HCT116 (cell line): ENCODE data around the gene ANKRD60. TPM values are rescaled to one million over a fixed set of nuclear protein-coding genes. Genes with fewer than 3 reads are reported as not detected.

Experiments used
- ATAC-seq: fragments of 200-7000 bp; cut with Tn5 transposase; 2 replicates; pipeline ENCODE4 v1.9.1; 2020; ENCODE audit warnings: mild to moderate bottlenecking, moderate library complexity
- BruUV-seq: library from RNA; stranded (reverse); fragments of 400-500 nt; replicated peaks from 2 replicates; lab custom pipeline; 2021; lab: Mats Ljungman, UMichigan
- CTCF ChIA-PET: fragments of 300-600 bp; sonication (Branson Sonifier 250); formaldehyde crosslinking; loops from one replicate; lab custom pipeline; 2021; ENCODE audit warnings: antibody characterized with exemption; lab: Charles Lee
- POLR2A ChIA-PET: fragments of 300-600, 350-600 bp; sonication (Branson Sonifier 250); formaldehyde crosslinking; loops from one replicate; lab custom pipeline; 2021; ENCODE audit warnings: antibody characterized with exemption; lab: Charles Lee
- RAD21 ChIA-PET, 2 experiments: fragments of 300-600 bp; sonication (Branson Sonifier 250); formaldehyde crosslinking; loops; one replicate each; lab custom pipeline; 2023; ENCODE audit warnings: low total read pairs in 2 of 2; ENCODE audit not compliant: uncharacterized antibody in 2 of 2, unreplicated experiment in 2 of 2, low non-redundant PET in 1 of 2; lab: Charles Lee
- DNase-seq: peaks from one replicate; pipeline ENCODE4 v3.0.0-alpha.2; 2010; ENCODE audit warnings: low read depth, low spot score
- H2AFZ ChIP-seq: fragments of 200-600 bp; shearing (Covaris generic), sonication (generic); 2 replicates; pipeline ENCODE4 v1.6.1; 2017; ENCODE audit warnings: low read depth, mixed run types, mixed read lengths, antibody characterized with exemption, low read length; ENCODE audit not compliant: poor library complexity, severe bottlenecking
- H3K27ac ChIP-seq: 2 replicates; pipeline ENCODE4 v1.5.1; 2012; ENCODE audit warnings: low read depth, low read length
- H3K27me3 ChIP-seq: fragments of 200-600 bp; sonication (generic); 2 replicates; pipeline ENCODE4 v1.6.1; 2016; ENCODE audit warnings: mixed run types, low read length, mixed read lengths; ENCODE audit not compliant: insufficient read depth
- H3K36me3 ChIP-seq, 2 experiments: fragments of 200-500 bp in 1 of 2; fragments of 200-600 bp in 1 of 2; sonication (Bioruptor generic) in 1 of 2; sonication (generic) in 1 of 2; 2 replicates each; pipeline versions ENCODE4 v1.5.1 to v1.6.1; 2014 to 2016; ENCODE audit warnings: low read length in 2 of 2, inconsistent platforms in 1 of 2, mixed read lengths in 1 of 2, mixed run types in 1 of 2; ENCODE audit not compliant: insufficient read depth in 2 of 2, control insufficient read depth in 1 of 2
- H3K4me1 ChIP-seq, 2 experiments: fragments of 200-600 bp in 1 of 2; sonication (generic) in 1 of 2; 2 replicates each; pipeline versions ENCODE4 v1.5.1 to v1.6.1; 2012 to 2017; ENCODE audit warnings: low read length in 2 of 2, inconsistent platforms in 1 of 2, mild to moderate bottlenecking in 1 of 2, mixed read lengths in 1 of 2, mixed run types in 1 of 2, moderate library complexity in 1 of 2; ENCODE audit not compliant: insufficient read depth in 2 of 2, control insufficient read depth in 1 of 2
- H3K4me2 ChIP-seq: fragments of 200-600 bp; sonication (generic); 2 replicates; pipeline ENCODE4 v1.6.1; 2017; ENCODE audit warnings: mixed run types, low read length, mixed read lengths
- H3K4me3 ChIP-seq, 2 experiments: fragments of 200-600 bp in 1 of 2; sonication (generic) in 1 of 2; replicated peaks in 1 of 2; 2 replicates each; pipeline ENCODE4 v1.5.1; 2011 to 2016; ENCODE audit warnings: low read length in 2 of 2, control low read depth in 1 of 2, low read depth in 1 of 2, mild to moderate bottlenecking in 1 of 2, mixed read lengths in 1 of 2, mixed run types in 1 of 2
- H3K79me2 ChIP-seq: fragments of 200-600 bp; sonication (generic); 2 replicates; pipeline ENCODE4 v1.6.1; 2017; ENCODE audit warnings: mild to moderate bottlenecking, mixed run types, low read length, moderate library complexity, mixed read lengths; ENCODE audit not compliant: insufficient read depth
- H3K9ac ChIP-seq: fragments of 200-600 bp; sonication (generic); 2 replicates; pipeline ENCODE4 v1.6.1; 2016; ENCODE audit warnings: low read length, mixed read lengths
- H3K9me2 ChIP-seq: fragments of 200-600 bp; sonication (generic), shearing (Covaris generic); 2 replicates; pipeline ENCODE4 v1.6.1; 2017; ENCODE audit warnings: mixed run types, mild to moderate bottlenecking, moderate library complexity; ENCODE audit not compliant: insufficient read depth
- H3K9me3 ChIP-seq, 2 experiments: fragments of 200-500 bp in 1 of 2; fragments of 200-600 bp in 1 of 2; sonication (Bioruptor generic) in 1 of 2; sonication (generic) in 1 of 2; 2 replicates each; pipeline ENCODE4 v1.6.1; 2014 to 2017; ENCODE audit warnings: low read length in 2 of 2, mixed read lengths in 2 of 2, inconsistent platforms in 1 of 2, low read depth in 1 of 2, mild to moderate bottlenecking in 1 of 2, mixed run types in 1 of 2, moderate library complexity in 1 of 2; ENCODE audit not compliant: control insufficient read depth in 1 of 2, insufficient read depth in 1 of 2
- H4K20me1 ChIP-seq: fragments of 200-600 bp; sonication (generic), shearing (Covaris generic); 2 replicates; pipeline ENCODE4 v1.6.1; 2017; ENCODE audit warnings: mixed run types, mild to moderate bottlenecking, moderate library complexity; ENCODE audit not compliant: insufficient read depth
- ATF3 ChIP-seq: IDR thresholded peaks from 2 replicates; pipeline ENCODE4 v1.6.1; 2012
- CBX3 ChIP-seq: IDR thresholded peaks from 2 replicates; pipeline ENCODE4 v1.6.1; 2012; ENCODE audit warnings: low read depth
- CEBPB ChIP-seq: IDR thresholded peaks from 2 replicates; pipeline ENCODE4 v1.6.1; 2012; ENCODE audit warnings: low read depth
- ELF1 ChIP-seq: IDR thresholded peaks from 2 replicates; pipeline ENCODE4 v1.6.1; 2012; ENCODE audit warnings: low read depth, borderline replicate concordance
- EZH2 ChIP-seq: fragments of 200-600 bp; sonication (generic); IDR thresholded peaks from 2 replicates; pipeline ENCODE4 v1.6.1; 2017; ENCODE audit warnings: antibody characterized with exemption, mixed run types
- FOSL1 ChIP-seq: IDR thresholded peaks from 2 replicates; pipeline ENCODE4 v1.6.1; 2012; ENCODE audit warnings: low read depth
- JUND ChIP-seq: IDR thresholded peaks from 2 replicates; pipeline ENCODE4 v1.6.1; 2012
- MAX ChIP-seq: IDR thresholded peaks from 2 replicates; pipeline ENCODE4 v1.6.1; 2012
- REST ChIP-seq: IDR thresholded peaks from 2 replicates; pipeline ENCODE4 v1.6.1; 2012; ENCODE audit warnings: low read depth
- SIN3A ChIP-seq: IDR thresholded peaks from 2 replicates; pipeline ENCODE4 v1.6.1; 2012; ENCODE audit warnings: low read depth
- SP1 ChIP-seq: IDR thresholded peaks from 2 replicates; pipeline ENCODE4 v1.6.1; 2012; ENCODE audit warnings: low read depth
- TCF7L2 ChIP-seq: IDR thresholded peaks from 2 replicates; pipeline ENCODE4 v1.7.0; 2011; ENCODE audit warnings: borderline replicate concordance, inconsistent platforms; ENCODE audit not compliant: insufficient read depth, insufficient read length; ENCODE audit errors: extremely low read depth
- ZFX ChIP-seq: fragments of 450-650 bp; IDR thresholded peaks from 2 replicates; pipeline ENCODE4 v1.6.1; 2017
- ZNF274 ChIP-seq: fragments of 200-500 bp; sonication (Bioruptor generic); IDR thresholded peaks from 2 replicates; pipeline ENCODE4 v1.6.1; 2014; ENCODE audit warnings: mild to moderate bottlenecking, low read depth, low read length, inconsistent platforms
- intact Hi-C: fragments of 100-400 bp; cut with micrococcal nuclease; formaldehyde crosslinking; loops from 2 replicates; pipeline ENCODE4 v1.10.0; 2022
- total RNA-seq: library from RNA; stranded (reverse); gene quantifications from one replicate; pipeline ENCODE4 v1.2.1, GENCODE V29; 2021; ENCODE audit not compliant: unreplicated experiment

Gene ANKRD60
- total RNA-seq, 1 experiment from 2014 or later: not detected

GRCh38 chr20:58168843-58169242 lies 59.6 kb downstream of the ANKRD60 start:
- TF ChIP-seq MAX (no peak), FOSL1 (no peak), SP1 (no peak), ZNF274 (no peak), ELF1 (no peak), JUND (no peak), ATF3 (no peak), SIN3A (no peak), EZH2 (no peak), TCF7L2 (no peak), REST (no peak), CBX3 (no peak), CEBPB (no peak), ZFX (no peak)
- no TSS peak for BruUV-seq
- H3K27ac ChIP-seq: no peak overlapping the region
- H3K9me2 ChIP-seq: no peaks in the 10 kb centered on the region
- intact Hi-C loops: no loop called here
- H2AFZ ChIP-seq: no peak overlapping the region
- ChIA-PET CTCF (no interaction called here), POLR2A (no interaction called here), RAD21 (no interaction called here)
- no peak overlapping the region for H3K4me3 ChIP-seq
- no peaks in the 10 kb centered on the region for H3K4me1 ChIP-seq
- no peaks in the 10 kb centered on the region for H3K36me3 ChIP-seq
- DNase-seq: no peak
- no peak overlapping the region for H3K9ac ChIP-seq
- no peaks in the 10 kb centered on the region for H3K27me3 ChIP-seq
- H4K20me1 ChIP-seq: no peaks in the 10 kb centered on the region
- H3K9me3 ChIP-seq: no peaks in the 10 kb centered on the region
- H3K79me2 ChIP-seq: no peaks in the 10 kb centered on the region
- no peak overlapping the region for H3K4me2 ChIP-seq
- no peak for ATAC-seq
